ENCODE results near the gene EPHA6. TPM values are rescaled to one million over a fixed set of nuclear protein-coding genes. Genes with fewer than 3 reads are reported as not detected.

The EPHA6 gene
- total RNA-seq, 1 donor from 2014 or later = 16.5 TPM

GRCh38 chr3:97778152-97778551 is 963.8 kb downstream of the EPHA6 start:
- H3K27ac Mint-ChIP-seq = no peak overlapping the region
- H3K9me3 Mint-ChIP-seq (ENCODE audit: low read depth) = peaks cover 3% of the 10 kb centered on the region
- no peak overlapping the region for H3K4me3 Mint-ChIP-seq (ENCODE audit: low read depth)
- H3K4me1 Mint-ChIP-seq (ENCODE audit: low read depth) = peaks cover 4% of the 10 kb centered on the region
- H3K27me3 Mint-ChIP-seq = no peaks in the 10 kb centered on the region
- no peak for TF ChIP-seq CTCF (IDR thresholded peaks at IDR 0.05; ENCODE audit: unreplicated experiment)
- no peak for DNase-seq (ENCODE audit: low spot score, unreplicated experiment)
- peaks cover 19% of the 10 kb centered on the region for H3K36me3 Mint-ChIP-seq (ENCODE audit: insufficient read depth)

- Mint-ChIP-seq H3K4me1 (ENCODE audit: low read depth) (no peaks in the 10 kb centered on the region), H3K27me3 (no peaks in the 10 kb centered on the region), H3K9me3 (ENCODE audit: low read depth) (no peaks in the 10 kb centered on the region), H3K27ac (no peak overlapping the region), H3K36me3 (ENCODE audit: insufficient read depth) (no peaks in the 10 kb centered on the region), H3K4me3 (ENCODE audit: low read depth) (no peak overlapping the region)
- no peak for DNase-seq (ENCODE audit: low spot score, unreplicated experiment)
- TF ChIP-seq CTCF (IDR thresholded peaks at IDR 0.05; ENCODE audit: unreplicated experiment) = peak; percentile 81
Measured at GRCh38 chr3:97793420-97794019, 979.1 kb downstream of the EPHA6 start.

- H3K4me1 Mint-ChIP-seq (ENCODE audit: low read depth) = no peaks in the 10 kb centered on the region
- no peak for DNase-seq (ENCODE audit: low spot score, unreplicated experiment)
- no peaks in the 10 kb centered on the region for H3K36me3 Mint-ChIP-seq (ENCODE audit: insufficient read depth)
- H3K4me3 Mint-ChIP-seq (ENCODE audit: low read depth) = no peak overlapping the region
- H3K9me3 Mint-ChIP-seq (ENCODE audit: low read depth) = no peaks in the 10 kb centered on the region
- H3K27ac Mint-ChIP-seq = no peak overlapping the region
- TF ChIP-seq CTCF (IDR thresholded peaks at IDR 0.05; ENCODE audit: unreplicated experiment) = no peak
- no peaks in the 10 kb centered on the region for H3K27me3 Mint-ChIP-seq
Measured at GRCh38 chr3:97795951-97796350, 981.6 kb downstream of the EPHA6 start.

All from progenitor cell of endocrine pancreas (in vitro differentiated cells).